Stimulated activated CD4-positive, alpha-beta T cell treated with anti-CD3 and anti-CD28 coated beads, Interleukin-1b, Interleukin-23, amount 100 ng/mL, for 4 hours (primary cell): ENCODE data around the gene SPOP.

Source experiments
- DNase-seq, 2 donors: peaks; one replicate each; pipeline ENCODE4 v3.0.0-alpha.2; 2020; ENCODE audit warnings: low read depth in 2 of 2

Gene SPOP

GRCh38 chr17:49583889-49584288, 94.0 kb downstream of the SPOP start:
- DNase-seq, result no peak

GRCh38 chr17:49583226-49583625, 94.7 kb downstream of the SPOP start:
- no peak for DNase-seq

GRCh38 chr17:49582789-49583188, 95.1 kb downstream of the SPOP start:
- no peak for DNase-seq

- no peak for DNase-seq
These were observed 95.7 kb downstream of the SPOP start for GRCh38 chr17:49582055-49582722.

GRCh38 chr17:49581648-49581998, 96.3 kb downstream of the SPOP start:
- DNase-seq, result no peak

GRCh38 chr17:49580981-49581647, 96.8 kb downstream of the SPOP start:
- no peak for DNase-seq

GRCh38 chr17:49580055-49580721, 97.7 kb downstream of the SPOP start:
- DNase-seq, result no peak

GRCh38 chr17:49579522-49579921, 98.4 kb downstream of the SPOP start:
- DNase-seq, result no peak

GRCh38 chr17:49578952-49579500, 98.9 kb downstream of the SPOP start:
- no peak for DNase-seq

- no peak for DNase-seq
These were observed 99.5 kb downstream of the SPOP start for GRCh38 chr17:49578414-49578813.

- no peak for DNase-seq
These were observed 99.9 kb downstream of the SPOP start for GRCh38 chr17:49577963-49578362.

- DNase-seq, result no peak
These were observed 100.3 kb downstream of the SPOP start for GRCh38 chr17:49577650-49577934.

GRCh38 chr17:49576917-49577649, 100.8 kb downstream of the SPOP start:
- DNase-seq, result no peak

GRCh38 chr17:49576088-49576916, 101.6 kb downstream of the SPOP start:
- no peak for DNase-seq

GRCh38 chr17:49575679-49576087, 102.2 kb downstream of the SPOP start, which contains the start of gene NXPH3:
TSS of gene NXPH3 (plus strand) at chr17:49575871. CDS start at chr17:49576220, 349 bp downstream.
- DNase-seq, result peak; percentile 44 to 69

- DNase-seq, result no peak
These were observed 102.8 kb downstream of the SPOP start for GRCh38 chr17:49574945-49575678.

- DNase-seq, result no peak
These were observed 103.5 kb downstream of the SPOP start for GRCh38 chr17:49574323-49574781.

- DNase-seq, result no peak
These were observed 104.2 kb downstream of the SPOP start for GRCh38 chr17:49573510-49574322.

- no peak for DNase-seq
These were observed 105.0 kb downstream of the SPOP start for GRCh38 chr17:49572806-49573420.
